Testis (tissue), 3 donors: ENCODE data around the gene SARS1. TPM values are rescaled to one million over a fixed set of nuclear protein-coding genes. Genes with fewer than 3 reads are reported as not detected.

Experiments used
- DNase-seq: peaks from one replicate; pipeline ENCODE4 v3.0.0-alpha.2; 2019
- H3K27ac ChIP-seq, 2 donors: fragments of 200-600 bp; sonication (generic); one replicate each; pipeline ENCODE4 v1.5.1; 2019
- H3K27me3 ChIP-seq: fragments of 200-600 bp; sonication (generic); one replicate; pipeline ENCODE4 v1.5.1; 2019
- H3K36me3 ChIP-seq: fragments of 200-600 bp; sonication (generic); one replicate; pipeline ENCODE4 v1.5.1; 2017; ENCODE audit warnings: low read depth; ENCODE audit errors: missing control alignments
- H3K4me1 ChIP-seq: fragments of 200-600 bp; sonication (generic); one replicate; pipeline ENCODE4 v1.5.1; 2019
- H3K4me3 ChIP-seq, 2 donors: fragments of 200-600 bp; sonication (generic); one replicate each; pipeline ENCODE4 v1.5.1; 2017 to 2019
- H3K9me3 ChIP-seq: fragments of 200-600 bp; sonication (generic); one replicate; pipeline ENCODE4 v1.5.1; 2017
- CTCF ChIP-seq, 3 experiments: fragments of 450-650 bp in 2 of 3; fragments of 200-600 bp in 1 of 3; sonication (generic) in 1 of 3; IDR thresholded peaks; one replicate each; pipeline ENCODE4 v1.5.1; 2016 to 2019; ENCODE audit warnings: antibody characterized with exemption in 3 of 3, mild to moderate bottlenecking in 2 of 3, moderate library complexity in 1 of 3
- POLR2A ChIP-seq: fragments of 450-650 bp; IDR thresholded peaks from one replicate; pipeline ENCODE4 v1.6.1; 2017; ENCODE audit warnings: antibody characterized with exemption, mild to moderate bottlenecking, moderate library complexity
- WGBS, 2 donors: methylation state at CpG; one replicate each; pipeline ENCODE4 v1.1.5; 2018; 5-methylcytosine and 5-hydroxymethylcytosine counted together
- intact Hi-C: fragments of 100-400 bp; cut with DNase I; formaldehyde crosslinking; loops from one replicate; pipeline ENCODE4 v1.15.1; 2023; ENCODE audit warnings: low total_unique reads
- polyA plus RNA-seq: library from polyadenylated mRNA; stranded (reverse); fragments of 350-450 nt; fragmentation: Illumina TruSeq; extraction: RNeasy Lipid Tissue Mini Kit (QIAGEN cat#74804); gene quantifications from one replicate; pipeline ENCODE4 v1.2.3, GENCODE V29; 2014; ENCODE audit warnings: low read depth, low replicate concordance; ENCODE audit not compliant: insufficient read depth
- total RNA-seq, 2 donors: library from RNA; depleted of rRNA; stranded (reverse); fragments of >200 nt; gene quantifications; one replicate each; pipeline ENCODE4 v1.2.3, GENCODE V29; 2016

Gene SARS1
- total and polyA plus RNA-seq, 3 donors from 2014 or later: 112 to 149 (median 132) TPM

- Histone ChIP-seq H3K36me3 (no peaks in the 10 kb centered on the region), H3K27me3 (no peaks in the 10 kb centered on the region), H3K9me3 (no peaks in the 10 kb centered on the region), H3K4me1 (no peaks in the 10 kb centered on the region), H3K27ac (no peak overlapping the region), H3K4me3 (no peak overlapping the region)
- no peak for DNase-seq
- WGBS, 2 donors: 93 to 96% methylated on average over 4 of the region's 4 CpGs
- TF ChIP-seq POLR2A: no peak
- no peak for TF ChIP-seq CTCF (IDR thresholded peaks at IDR 0.05)
- intact Hi-C loops: no loop called here
Measured at GRCh38 chr1:109198745-109199144, 15.0 kb upstream of the SARS1 start.

GRCh38 chr1:109199710-109200109 lies 14.0 kb upstream of the SARS1 start:
- no peaks in the 10 kb centered on the region for H3K27me3 ChIP-seq
- H3K27ac ChIP-seq: no peak overlapping the region
- H3K4me1 ChIP-seq: no peaks in the 10 kb centered on the region
- no peak overlapping the region for H3K4me3 ChIP-seq
- TF ChIP-seq CTCF (IDR thresholded peaks at IDR 0.05): no peak
- TF ChIP-seq POLR2A: no peak
- intact Hi-C loops: no loop called here
- no peaks in the 10 kb centered on the region for H3K36me3 ChIP-seq
- 78 to 89% methylated on average over 9 to 10 of the region's 10 CpGs for WGBS, 2 donors
- no peak for DNase-seq
- no peaks in the 10 kb centered on the region for H3K9me3 ChIP-seq

GRCh38 chr1:109201123-109201703 lies 12.5 kb upstream of the SARS1 start:
- Histone ChIP-seq H3K4me1 (no peaks in the 10 kb centered on the region), H3K36me3 (no peaks in the 10 kb centered on the region), H3K9me3 (no peaks in the 10 kb centered on the region), H3K4me3 (no peak overlapping the region), H3K27me3 (no peaks in the 10 kb centered on the region), H3K27ac (no peak overlapping the region)
- peak; percentile 80 for DNase-seq
- intact Hi-C loops: no loop called here
- TF ChIP-seq CTCF (IDR thresholded peaks at IDR 0.05) (peak; percentile 38 to 55 (median 41)), POLR2A (no peak)
- 67 to 85% methylated on average over 2 of the region's 2 CpGs for WGBS, 2 donors

GRCh38 chr1:109204484-109204883 lies 9.2 kb upstream of the SARS1 start:
- DNase-seq: no peak
- TF ChIP-seq CTCF (IDR thresholded peaks at IDR 0.05) (no peak), POLR2A (no peak)
- Histone ChIP-seq H3K9me3 (no peaks in the 10 kb centered on the region), H3K4me3 (no peak overlapping the region), H3K27ac (no peak overlapping the region), H3K27me3 (no peaks in the 10 kb centered on the region), H3K4me1 (peaks cover 9% of the 10 kb centered on the region), H3K36me3 (no peaks in the 10 kb centered on the region)
- WGBS, 2 donors: 79 to 83% methylated on average over 5 of the region's 5 CpGs
- intact Hi-C loops: no loop called here

GRCh38 chr1:109206339-109206738 lies 7.4 kb upstream of the SARS1 start:
- 56 to 69% methylated on average over 2 of the region's 2 CpGs for WGBS, 2 donors
- H3K4me1 ChIP-seq: peaks cover 10% of the 10 kb centered on the region
- no peak for DNase-seq
- intact Hi-C loops: no loop called here
- H3K27me3 ChIP-seq: no peaks in the 10 kb centered on the region
- no peaks in the 10 kb centered on the region for H3K9me3 ChIP-seq
- no peaks in the 10 kb centered on the region for H3K36me3 ChIP-seq
- no peak overlapping the region for H3K4me3 ChIP-seq
- TF ChIP-seq POLR2A: no peak
- TF ChIP-seq CTCF (IDR thresholded peaks at IDR 0.05): no peak
- H3K27ac ChIP-seq: peak overlapping the region; percentile 24 to 60
